HEK293 (cell line): ENCODE results near the gene RRBP1.

ENCODE experiments used
- CTCF ChIA-PET: fragments of 350-600 bp; formaldehyde crosslinking; extraction: SDS; loops from one replicate; lab custom pipeline; 2021; ENCODE audit warnings: antibody characterized with exemption; lab: Yijun Ruan, JAX
- POLR2A ChIA-PET: fragments of 300-600 bp; formaldehyde crosslinking; extraction: SDS; loops from one replicate; lab custom pipeline; 2020; ENCODE audit warnings: antibody characterized with exemption, inconsistent platforms; lab: Yijun Ruan, JAX
- H3K27ac ChIP-seq: fragments of 200-500 bp; sonication (Bioruptor generic); 2 replicates; pipeline ENCODE4 v1.5.1; 2014; ENCODE audit warnings: low read depth, low read length, control low read depth, inconsistent platforms; ENCODE audit errors: extremely low read depth
- H3K36me3 ChIP-seq, 2 experiments: fragments of 200-500 bp in 1 of 2; sonication (Bioruptor generic) in 1 of 2; 1 replicate in 1 of 2; 2 replicates in 1 of 2; pipeline ENCODE4 v1.5.1; 2014 to 2017; ENCODE audit warnings: inconsistent platforms in 2 of 2, low read length in 2 of 2; ENCODE audit not compliant: control insufficient read depth in 2 of 2, insufficient read depth in 1 of 2
- H3K4me1 ChIP-seq: fragments of 200-500 bp; sonication (Bioruptor generic); 2 replicates; pipeline ENCODE4 v1.5.1; 2014; ENCODE audit warnings: mild to moderate bottlenecking, low read length, inconsistent platforms; ENCODE audit not compliant: control insufficient read depth, insufficient read depth
- H3K4me3 ChIP-seq: 2 replicates; pipeline ENCODE4 v1.5.1; 2011; ENCODE audit warnings: low read depth, mild to moderate bottlenecking, control low read depth, low read length, moderate library complexity
- H3K9me3 ChIP-seq: fragments of 200-500 bp; sonication (Bioruptor generic); 2 replicates; pipeline ENCODE4 v1.5.1; 2014; ENCODE audit warnings: low read depth, low read length, inconsistent platforms; ENCODE audit not compliant: control insufficient read depth, insufficient read depth
- AEBP2 ChIP-seq: fragments of 450-650 bp; formaldehyde crosslinking; IDR thresholded peaks from 2 replicates; pipeline ENCODE4 v1.5.1; 2016; ENCODE audit warnings: missing biosample characterization, missing genetic modification characterization, borderline replicate concordance
- BCL6B ChIP-seq: fragments of 450-650 bp; formaldehyde crosslinking; IDR thresholded peaks from 2 replicates; pipeline ENCODE4 v1.5.1; 2017; ENCODE audit warnings: missing biosample characterization, missing genetic modification characterization
- HOXA7 ChIP-seq: sonication (generic); formaldehyde crosslinking; IDR thresholded peaks from 2 replicates; pipeline ENCODE4 v1.8.1; 2022; ENCODE audit warnings: missing genetic modification reagents, borderline replicate concordance
- KLF10 ChIP-seq: fragments of 450-650 bp; IDR thresholded peaks from 2 replicates; pipeline ENCODE4 v1.5.1; 2018; ENCODE audit warnings: missing biosample characterization, mild to moderate bottlenecking, missing genetic modification characterization
- KLF16 ChIP-seq: fragments of 450-650 bp; formaldehyde crosslinking; IDR thresholded peaks from 2 replicates; pipeline ENCODE4 v1.5.1; 2017; ENCODE audit warnings: missing biosample characterization, missing genetic modification characterization
- MEIS1 ChIP-seq: sonication (generic); formaldehyde crosslinking; IDR thresholded peaks from 2 replicates; pipeline ENCODE4 v1.8.1; 2022; ENCODE audit warnings: missing genetic modification reagents, mild to moderate bottlenecking, borderline replicate concordance
- ZBTB17 ChIP-seq: fragments of 450-650 bp; formaldehyde crosslinking; IDR thresholded peaks from 2 replicates; pipeline ENCODE4 v1.5.1; 2016; ENCODE audit warnings: missing biosample characterization, missing genetic modification characterization
- ZFP37 ChIP-seq: fragments of 450-650 bp; formaldehyde crosslinking; IDR thresholded peaks from 2 replicates; pipeline ENCODE4 v1.5.1; 2016; ENCODE audit warnings: missing biosample characterization, missing genetic modification characterization
- ZFP41 ChIP-seq: fragments of 450-650 bp; formaldehyde crosslinking; IDR thresholded peaks from 2 replicates; pipeline ENCODE4 v1.5.1; 2016; ENCODE audit warnings: missing biosample characterization, missing genetic modification characterization, borderline replicate concordance
- ZNF132 ChIP-seq: fragments of 450-650 bp; formaldehyde crosslinking; IDR thresholded peaks from 2 replicates; pipeline ENCODE4 v1.5.1; 2017; ENCODE audit warnings: missing biosample characterization, missing genetic modification characterization, borderline replicate concordance
- ZNF133 ChIP-seq: fragments of 450-650 bp; formaldehyde crosslinking; IDR thresholded peaks from 2 replicates; pipeline ENCODE4 v1.5.1; 2016; ENCODE audit warnings: missing biosample characterization, missing genetic modification characterization
- ZNF16 ChIP-seq: fragments of 450-650 bp; formaldehyde crosslinking; IDR thresholded peaks from 2 replicates; pipeline ENCODE4 v1.5.1; 2016; ENCODE audit warnings: low read depth, missing biosample characterization, missing genetic modification characterization
- ZNF175 ChIP-seq: fragments of 450-650 bp; formaldehyde crosslinking; IDR thresholded peaks from 2 replicates; pipeline ENCODE4 v1.5.1; 2016; ENCODE audit warnings: missing biosample characterization, missing genetic modification characterization
- ZNF184 ChIP-seq: fragments of 450-650 bp; IDR thresholded peaks from 2 replicates; pipeline ENCODE4 v1.5.1; 2018; ENCODE audit warnings: missing biosample characterization, mild to moderate bottlenecking, missing genetic modification characterization
- ZNF19 ChIP-seq: fragments of 450-650 bp; formaldehyde crosslinking; IDR thresholded peaks from 2 replicates; pipeline ENCODE4; 2016; ENCODE audit warnings: missing biosample characterization, missing genetic modification characterization, low read depth
- ZNF239 ChIP-seq: fragments of 450-650 bp; formaldehyde crosslinking; IDR thresholded peaks from 2 replicates; pipeline ENCODE4 v1.5.1; 2016; ENCODE audit warnings: missing biosample characterization, missing genetic modification characterization
- ZNF266 ChIP-seq: fragments of 450-650 bp; formaldehyde crosslinking; IDR thresholded peaks from 2 replicates; pipeline ENCODE4 v1.5.1; 2016; ENCODE audit warnings: missing biosample characterization, missing genetic modification characterization, low read depth
- ZNF302 ChIP-seq: fragments of 450-650 bp; formaldehyde crosslinking; IDR thresholded peaks from 2 replicates; pipeline ENCODE4 v1.5.1; 2016; ENCODE audit warnings: missing biosample characterization, missing genetic modification characterization, low read depth
- ZNF416 ChIP-seq: fragments of 450-650 bp; formaldehyde crosslinking; IDR thresholded peaks from 2 replicates; pipeline ENCODE4 v1.5.1; 2016; ENCODE audit warnings: missing biosample characterization, missing genetic modification characterization
- ZNF776 ChIP-seq: fragments of 450-650 bp; formaldehyde crosslinking; IDR thresholded peaks from 2 replicates; pipeline ENCODE4 v1.5.0; 2017; ENCODE audit warnings: missing biosample characterization, missing genetic modification characterization, borderline replicate concordance
- ZNF785 ChIP-seq: fragments of 450-650 bp; formaldehyde crosslinking; IDR thresholded peaks from 2 replicates; pipeline ENCODE4 v1.5.1; 2016; ENCODE audit warnings: missing biosample characterization, missing genetic modification characterization
- TF ChIP-seq, protein P1 (sequence below): fragments of 450-650 bp; formaldehyde crosslinking; IDR thresholded peaks from 2 replicates; pipeline ENCODE4 v1.5.1; 2016; ENCODE audit warnings: missing biosample characterization, missing genetic modification characterization
- TF ChIP-seq, protein P2 (sequence below): fragments of 450-650 bp; formaldehyde crosslinking; IDR thresholded peaks from 2 replicates; pipeline ENCODE4 v1.5.1; 2016; ENCODE audit warnings: missing biosample characterization, missing genetic modification characterization

Gene RRBP1

DNA sequence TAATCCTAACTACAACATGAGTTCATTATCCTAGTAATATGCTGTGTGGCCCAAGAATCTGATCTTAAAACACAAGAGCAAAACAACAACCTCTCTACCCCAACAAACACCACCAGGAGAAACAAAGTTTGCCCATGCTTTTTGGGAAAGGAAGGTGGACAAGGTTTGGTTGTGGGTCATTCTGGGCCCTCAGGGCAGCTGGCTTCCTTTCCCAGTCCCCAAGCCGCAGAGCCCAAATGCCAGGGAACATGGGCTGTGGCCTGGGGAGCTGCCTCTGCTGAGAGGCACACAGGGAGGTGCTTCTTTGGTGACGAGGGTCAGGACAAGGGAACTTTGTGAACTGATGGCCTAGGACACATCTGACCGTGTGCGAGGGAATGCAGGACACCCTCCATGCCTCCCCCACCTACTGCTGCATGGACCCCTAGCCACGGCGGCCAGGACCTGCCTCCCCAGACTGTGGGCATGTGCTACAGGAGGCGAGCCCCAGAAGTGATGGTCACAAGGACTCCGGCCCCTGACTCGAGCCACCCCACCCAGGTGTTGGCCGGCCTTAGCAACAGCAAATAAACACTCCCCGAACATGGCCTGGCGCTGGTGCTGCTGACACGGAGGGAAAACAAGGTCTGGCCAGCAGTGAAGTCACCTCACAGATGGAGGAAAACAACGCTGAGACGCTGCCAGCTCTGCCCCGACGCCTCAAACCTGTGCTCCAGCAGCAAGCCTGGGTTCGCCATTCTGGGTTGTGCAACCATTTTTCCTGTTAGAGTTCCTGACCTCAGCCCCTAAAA lies 55.6 kb downstream of the RRBP1 start (continued):
- TF ChIP-seq, protein P1, sequence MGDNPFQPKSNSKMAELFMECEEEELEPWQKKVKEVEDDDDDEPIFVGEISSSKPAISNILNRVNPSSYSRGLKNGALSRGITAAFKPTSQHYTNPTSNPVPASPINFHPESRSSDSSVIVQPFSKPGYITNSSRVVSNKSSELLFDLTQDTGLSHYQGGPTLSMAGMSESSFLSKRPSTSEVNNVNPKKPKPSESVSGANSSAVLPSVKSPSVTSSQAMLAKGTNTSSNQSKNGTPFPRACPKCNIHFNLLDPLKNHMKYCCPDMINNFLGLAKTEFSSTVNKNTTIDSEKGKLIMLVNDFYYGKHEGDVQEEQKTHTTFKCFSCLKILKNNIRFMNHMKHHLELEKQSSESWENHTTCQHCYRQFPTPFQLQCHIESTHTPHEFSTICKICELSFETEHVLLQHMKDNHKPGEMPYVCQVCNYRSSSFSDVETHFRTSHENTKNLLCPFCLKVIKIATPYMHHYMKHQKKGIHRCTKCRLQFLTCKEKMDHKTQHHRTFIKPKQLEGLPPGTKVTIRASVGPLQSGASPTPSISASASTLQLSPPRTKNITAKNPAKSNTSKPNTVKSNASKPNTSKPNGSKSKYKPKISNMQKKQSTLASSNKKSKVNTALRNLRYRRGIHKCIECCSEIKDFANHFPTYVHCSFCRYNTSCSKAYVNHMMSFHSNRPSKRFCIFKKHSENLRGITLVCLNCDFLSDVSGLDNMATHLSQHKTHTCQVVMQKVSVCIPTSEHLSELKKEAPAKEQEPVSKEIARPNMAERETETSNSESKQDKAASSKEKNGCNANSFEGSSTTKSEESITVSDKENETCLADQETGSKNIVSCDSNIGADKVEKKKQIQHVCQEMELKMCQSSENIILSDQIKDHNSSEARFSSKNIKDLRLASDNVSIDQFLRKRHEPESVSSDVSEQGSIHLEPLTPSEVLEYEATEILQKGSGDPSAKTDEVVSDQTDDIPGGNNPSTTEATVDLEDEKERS: no peak
- TF ChIP-seq ZNF133 (tag by site-specific recombination) (no peak), ZNF19 (tag by site-specific recombination) (no peak), ZFP37 (tag by site-specific recombination) (no peak)

DNA sequence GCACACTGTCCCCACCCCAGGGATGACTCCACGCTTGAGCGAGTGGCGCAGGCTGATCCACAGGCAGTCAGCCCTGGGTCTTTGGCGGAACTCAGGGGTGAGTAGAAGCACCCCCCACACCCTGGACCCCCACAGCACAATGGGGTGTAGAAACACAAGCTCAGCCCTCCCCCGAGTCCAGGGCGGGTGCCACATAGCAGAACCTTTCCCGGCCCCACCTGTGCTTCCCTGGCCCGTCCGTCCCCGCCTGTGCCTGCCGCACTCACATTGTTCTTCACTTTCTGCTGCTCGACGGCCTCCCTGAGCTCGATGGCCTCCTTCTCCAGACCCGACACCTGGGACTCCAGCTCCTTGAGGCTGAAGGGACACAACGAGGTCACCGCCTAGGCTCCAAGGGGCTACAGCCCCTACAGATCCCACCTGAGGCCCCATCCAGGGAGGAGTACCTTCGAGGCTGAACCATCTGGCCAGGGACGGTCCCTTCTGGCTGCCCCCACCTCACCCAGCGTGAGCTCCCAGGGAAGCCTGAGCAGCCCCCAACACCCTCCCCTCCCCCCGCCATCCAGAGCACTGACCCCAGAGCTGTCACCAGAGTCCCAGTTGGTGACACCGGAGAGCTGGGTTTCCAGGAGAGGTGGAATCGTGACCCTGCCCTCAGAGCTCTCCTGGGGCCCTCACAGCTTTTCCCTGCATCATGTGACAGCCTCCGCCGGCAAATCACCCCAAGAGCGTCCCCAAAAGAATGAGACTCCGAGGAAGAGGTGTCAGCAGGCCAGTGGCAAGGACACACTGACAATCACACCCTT lies 56.6 kb downstream of the RRBP1 start:
- no peak overlapping the region for H3K27ac ChIP-seq
- ChIA-PET CTCF (no interaction called here), POLR2A (no interaction called here)
- TF ChIP-seq ZNF16 (tag by site-specific recombination): no peak
- TF ChIP-seq KLF16: no peak
- no peak for TF ChIP-seq ZNF776 (tag by site-specific recombination)
- TF ChIP-seq ZNF416 (tag by site-specific recombination): no peak
- TF ChIP-seq ZNF239 (tag by site-specific recombination): no peak
- no peak for TF ChIP-seq ZNF266 (tag by site-specific recombination)
- no peak for TF ChIP-seq BCL6B (tag by site-specific recombination)
- H3K9me3 ChIP-seq: no peaks in the 10 kb centered on the region
- H3K4me3 ChIP-seq: no peak overlapping the region
- peaks cover 3 to 93% of the 10 kb centered on the region in 2 experiments; a peak in 2 of 3 replicates for H3K36me3 ChIP-seq
- no peaks in the 10 kb centered on the region for H3K4me1 ChIP-seq

DNA sequence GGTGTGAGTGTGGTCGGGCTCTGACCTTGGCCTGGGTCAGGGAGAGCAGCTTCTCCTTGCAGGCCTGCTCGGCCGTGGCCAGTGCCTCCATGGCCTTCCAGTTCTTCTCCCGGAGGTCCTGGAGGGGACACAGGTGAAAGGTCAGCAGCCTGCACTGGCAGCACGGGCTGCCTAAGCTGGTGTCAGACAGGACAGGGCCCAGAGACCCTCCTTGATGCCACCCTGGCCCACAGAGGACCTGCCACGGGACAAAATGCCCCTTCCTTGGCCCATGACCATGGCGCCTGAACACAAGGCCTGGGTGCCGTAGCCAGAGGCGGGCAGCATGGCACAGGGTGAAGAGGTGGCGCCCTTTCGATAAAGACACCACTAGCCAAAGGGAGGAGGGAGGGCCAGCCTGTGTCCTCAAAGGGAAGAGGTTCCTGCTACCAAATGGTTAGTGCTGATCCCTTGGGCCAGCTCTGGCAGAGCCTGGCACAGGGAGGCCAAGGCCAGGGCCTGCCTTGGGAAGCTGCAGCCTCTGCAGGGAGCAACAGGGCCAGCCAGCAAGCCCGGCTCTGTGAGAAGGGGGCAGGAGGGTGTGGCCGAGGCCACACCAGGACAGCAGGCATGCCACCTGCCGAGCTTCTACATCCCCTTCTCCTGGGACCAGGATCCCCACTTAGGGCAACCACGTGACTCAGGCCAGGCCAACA lies 57.3 kb downstream of the RRBP1 start:
- Histone ChIP-seq H3K27ac (no peak overlapping the region), H3K9me3 (no peaks in the 10 kb centered on the region), H3K4me1 (no peaks in the 10 kb centered on the region), H3K4me3 (no peak overlapping the region), H3K36me3 (peaks cover 3 to 93% of the 10 kb centered on the region in 2 experiments; a peak in 2 of 3 replicates)
- CTCF ChIA-PET: interaction anchor here (0.8 kb wide), 1 partner anchor 273 kb away, joined by 3 read pairs; no protein-coding TSS in a partner anchor
- POLR2A ChIA-PET: no interaction called here
- no peak for TF ChIP-seq ZNF302
- TF ChIP-seq ZBTB17 (tag by site-specific recombination): no peak
- no peak for TF ChIP-seq MEIS1
- no peak for TF ChIP-seq ZNF175
- TF ChIP-seq ZNF184 (tag by site-specific recombination): no peak
- TF ChIP-seq, protein P2, sequence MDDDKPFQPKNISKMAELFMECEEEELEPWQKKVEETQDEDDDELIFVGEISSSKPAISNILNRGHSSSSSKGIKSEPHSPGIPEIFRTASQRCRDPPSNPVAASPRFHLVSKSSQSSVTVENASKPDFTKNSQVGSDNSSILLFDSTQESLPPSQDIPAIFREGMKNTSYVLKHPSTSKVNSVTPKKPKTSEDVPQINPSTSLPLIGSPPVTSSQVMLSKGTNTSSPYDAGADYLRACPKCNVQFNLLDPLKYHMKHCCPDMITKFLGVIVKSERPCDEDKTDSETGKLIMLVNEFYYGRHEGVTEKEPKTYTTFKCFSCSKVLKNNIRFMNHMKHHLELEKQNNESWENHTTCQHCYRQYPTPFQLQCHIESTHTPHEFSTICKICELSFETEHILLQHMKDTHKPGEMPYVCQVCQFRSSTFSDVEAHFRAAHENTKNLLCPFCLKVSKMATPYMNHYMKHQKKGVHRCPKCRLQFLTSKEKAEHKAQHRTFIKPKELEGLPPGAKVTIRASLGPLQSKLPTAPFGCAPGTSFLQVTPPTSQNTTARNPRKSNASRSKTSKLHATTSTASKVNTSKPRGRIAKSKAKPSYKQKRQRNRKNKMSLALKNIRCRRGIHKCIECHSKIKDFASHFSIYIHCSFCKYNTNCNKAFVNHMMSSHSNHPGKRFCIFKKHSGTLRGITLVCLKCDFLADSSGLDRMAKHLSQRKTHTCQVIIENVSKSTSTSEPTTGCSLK (tag by site-specific recombination): no peak
- no peak for TF ChIP-seq HOXA7 (CRISPR knock-in tag)
- TF ChIP-seq ZNF416 (tag by site-specific recombination): no peak
- no peak for TF ChIP-seq ZFP41
- no peak for TF ChIP-seq ZNF785 (tag by site-specific recombination)
- TF ChIP-seq ZNF132 (tag by site-specific recombination): no peak
- no peak for TF ChIP-seq AEBP2 (tag by site-specific recombination)
- no peak for TF ChIP-seq KLF10 (tag by site-specific recombination)
